ENCODE data around the gene CSNK2A1.

DNA sequence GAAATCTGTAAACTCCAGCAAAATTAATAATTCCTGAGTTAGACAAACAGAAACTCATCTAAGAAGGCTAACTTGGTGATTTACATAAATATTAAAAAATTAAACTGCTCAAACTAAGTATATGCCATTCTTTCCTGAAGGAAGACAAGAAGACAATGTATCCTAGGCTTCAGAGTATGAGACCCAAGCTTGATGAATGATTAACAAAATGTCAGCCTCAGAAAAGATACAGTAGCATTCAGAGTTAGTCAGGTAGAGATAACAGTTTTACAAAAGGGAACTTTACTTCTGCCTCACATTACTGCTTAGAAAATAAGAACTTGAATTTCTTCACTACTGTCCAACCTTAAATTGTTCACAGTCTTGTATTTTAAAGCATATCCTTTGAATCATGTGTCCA, 12.0 kb downstream of the CSNK2A1 start:
- TF ChIP-seq, protein P1, sequence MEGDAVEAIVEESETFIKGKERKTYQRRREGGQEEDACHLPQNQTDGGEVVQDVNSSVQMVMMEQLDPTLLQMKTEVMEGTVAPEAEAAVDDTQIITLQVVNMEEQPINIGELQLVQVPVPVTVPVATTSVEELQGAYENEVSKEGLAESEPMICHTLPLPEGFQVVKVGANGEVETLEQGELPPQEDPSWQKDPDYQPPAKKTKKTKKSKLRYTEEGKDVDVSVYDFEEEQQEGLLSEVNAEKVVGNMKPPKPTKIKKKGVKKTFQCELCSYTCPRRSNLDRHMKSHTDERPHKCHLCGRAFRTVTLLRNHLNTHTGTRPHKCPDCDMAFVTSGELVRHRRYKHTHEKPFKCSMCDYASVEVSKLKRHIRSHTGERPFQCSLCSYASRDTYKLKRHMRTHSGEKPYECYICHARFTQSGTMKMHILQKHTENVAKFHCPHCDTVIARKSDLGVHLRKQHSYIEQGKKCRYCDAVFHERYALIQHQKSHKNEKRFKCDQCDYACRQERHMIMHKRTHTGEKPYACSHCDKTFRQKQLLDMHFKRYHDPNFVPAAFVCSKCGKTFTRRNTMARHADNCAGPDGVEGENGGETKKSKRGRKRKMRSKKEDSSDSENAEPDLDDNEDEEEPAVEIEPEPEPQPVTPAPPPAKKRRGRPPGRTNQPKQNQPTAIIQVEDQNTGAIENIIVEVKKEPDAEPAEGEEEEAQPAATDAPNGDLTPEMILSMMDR (IDR thresholded peaks at IDR 0.05) = no peak
- no peak for TF ChIP-seq POLR2A (IDR thresholded peaks at IDR 0.05)

All from adrenal gland (tissue), 5 donors.